Cardiac septum (tissue), 1 donor: Measurements from ENCODE around the gene ASB10. TPM values are rescaled to one million over a fixed set of nuclear protein-coding genes. Genes with fewer than 3 reads are reported as not detected.

Source experiments
- DNase-seq: peaks from one replicate; pipeline ENCODE4 v3.0.0-alpha.2; 2020; ENCODE audit warnings: low spot score
- intact Hi-C: fragments of 100-400 bp; cut with DNase I; formaldehyde crosslinking; loops from one replicate; pipeline ENCODE4 v1.14.0; 2022
- total RNA-seq: library from RNA; stranded (reverse); fragmentation: NEBNext Ultra II Directional; extraction: Animal tissue kit (Norgen Biotek cat#: 25700); gene quantifications from one replicate; pipeline ENCODE4 v1.2.1, GENCODE V29; 2021
- donor health status: DM: no; HTN: no; CAD: no.

ASB10 gene
- total RNA-seq, 1 donor from 2014 or later = 17.3 TPM

DNA sequence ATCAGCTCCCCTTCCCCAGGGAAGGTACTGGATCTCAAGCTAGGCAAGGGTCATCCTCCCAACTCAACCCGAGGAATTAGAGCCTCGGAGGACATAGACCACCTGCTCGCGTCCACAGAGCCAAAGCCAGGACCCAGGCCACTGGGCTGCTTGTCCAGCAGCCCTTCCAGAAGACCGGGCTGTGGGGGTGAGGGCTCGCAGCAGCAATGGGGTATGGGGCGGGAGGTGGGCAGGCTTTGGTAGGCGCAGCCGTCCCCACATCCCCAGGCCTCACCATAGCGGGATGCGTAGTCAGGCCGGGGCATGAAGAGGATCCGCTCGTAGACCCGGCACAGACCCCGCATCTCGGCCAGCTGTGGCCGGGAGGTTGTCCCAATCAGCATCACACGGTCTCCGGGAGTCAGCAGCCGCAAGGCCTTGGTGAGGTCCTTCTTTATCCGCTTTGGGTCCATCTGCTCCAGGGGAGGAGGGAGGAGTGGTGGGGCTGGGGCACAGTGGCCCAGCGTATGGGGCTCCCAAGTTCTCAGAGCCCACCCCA, 5.0 kb upstream of the ASB10 start:
- intact Hi-C loops = no loop called here

DNA sequence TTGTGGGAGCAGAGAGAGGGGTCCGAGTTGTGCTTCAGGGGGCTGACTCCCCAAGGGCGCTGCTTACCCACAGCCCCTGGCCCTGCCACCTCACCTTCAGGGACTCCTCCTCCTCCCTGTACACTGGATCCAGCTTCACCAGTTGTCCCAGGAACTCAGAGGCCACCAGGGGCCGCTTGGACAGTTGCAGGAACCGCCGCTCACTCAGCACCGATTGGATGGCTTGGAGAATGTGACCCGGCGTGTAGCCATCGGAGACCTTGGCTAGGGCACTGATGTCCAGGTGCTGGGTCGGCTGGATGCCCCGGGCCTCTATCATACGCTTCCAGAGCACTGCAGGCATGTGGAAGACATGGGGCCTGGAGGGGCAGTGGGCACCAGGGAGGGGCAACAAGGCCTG, 4.5 kb upstream of the ASB10 start:
- DNase-seq = no peak
- intact Hi-C loops = no loop called here

More for the DNA sequence above, 5.0 kb upstream of the ASB10 start:
- no peak for DNase-seq

- intact Hi-C loops = loop anchor here (5.0 kb wide), 1 partner anchor 48 kb away; no protein-coding TSS in a partner anchor
- no peak for DNase-seq
Measured at GRCh38 chr7:151189038-151189437, 2.0 kb upstream of the ASB10 start.

GRCh38 chr7:151188252-151188542, 1.1 kb upstream of the ASB10 start:
- intact Hi-C loops = loop anchor here (5.0 kb wide), 1 partner anchor 49 kb away; no protein-coding TSS in a partner anchor
- no peak for DNase-seq

DNA sequence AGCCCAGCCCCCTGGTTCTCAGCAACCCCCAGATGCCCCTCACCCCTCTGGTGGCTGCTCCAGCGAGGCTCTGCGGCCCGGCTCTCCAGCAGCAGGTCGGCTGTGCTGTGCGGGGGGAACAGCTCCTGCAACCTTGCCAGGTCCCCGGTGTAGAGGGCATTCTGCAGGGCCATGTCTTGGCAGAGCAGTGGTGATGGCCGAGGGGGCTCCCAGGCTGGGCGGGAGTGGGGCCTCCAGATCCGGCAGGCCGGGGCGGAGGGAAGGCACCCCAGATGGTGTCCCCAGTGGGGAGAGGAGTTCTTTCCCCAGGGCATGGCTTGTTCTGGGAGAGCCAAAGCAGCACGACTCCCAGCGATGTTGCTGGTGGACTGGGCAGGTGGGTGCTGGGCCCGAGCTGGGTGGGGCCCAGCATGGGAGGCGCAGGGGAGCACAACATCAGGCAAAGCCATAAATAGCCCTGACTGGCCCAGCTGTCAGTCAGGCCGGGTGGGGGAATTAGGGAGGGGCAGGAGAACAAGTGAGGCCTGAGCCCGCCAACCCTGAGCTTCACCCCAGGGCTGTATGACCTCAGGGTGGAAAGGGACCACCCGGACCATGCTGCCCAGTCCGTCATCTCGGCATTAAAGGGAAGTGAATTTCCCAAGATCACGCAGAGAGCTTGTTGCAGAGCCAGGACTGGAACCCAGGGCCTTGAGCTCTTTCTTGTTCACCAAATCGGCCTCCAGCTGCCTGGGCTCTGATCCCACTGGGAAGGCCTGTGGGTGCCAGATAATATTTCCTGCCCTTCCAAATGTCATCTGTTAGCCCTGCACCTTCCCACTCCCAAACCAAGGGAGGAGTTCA, 580 bp upstream of the ASB10 start:
- intact Hi-C loops = loop anchor here (5.0 kb wide), 1 partner anchor 50 kb away; no protein-coding TSS in a partner anchor
- peak; percentile 81 for DNase-seq

DNA sequence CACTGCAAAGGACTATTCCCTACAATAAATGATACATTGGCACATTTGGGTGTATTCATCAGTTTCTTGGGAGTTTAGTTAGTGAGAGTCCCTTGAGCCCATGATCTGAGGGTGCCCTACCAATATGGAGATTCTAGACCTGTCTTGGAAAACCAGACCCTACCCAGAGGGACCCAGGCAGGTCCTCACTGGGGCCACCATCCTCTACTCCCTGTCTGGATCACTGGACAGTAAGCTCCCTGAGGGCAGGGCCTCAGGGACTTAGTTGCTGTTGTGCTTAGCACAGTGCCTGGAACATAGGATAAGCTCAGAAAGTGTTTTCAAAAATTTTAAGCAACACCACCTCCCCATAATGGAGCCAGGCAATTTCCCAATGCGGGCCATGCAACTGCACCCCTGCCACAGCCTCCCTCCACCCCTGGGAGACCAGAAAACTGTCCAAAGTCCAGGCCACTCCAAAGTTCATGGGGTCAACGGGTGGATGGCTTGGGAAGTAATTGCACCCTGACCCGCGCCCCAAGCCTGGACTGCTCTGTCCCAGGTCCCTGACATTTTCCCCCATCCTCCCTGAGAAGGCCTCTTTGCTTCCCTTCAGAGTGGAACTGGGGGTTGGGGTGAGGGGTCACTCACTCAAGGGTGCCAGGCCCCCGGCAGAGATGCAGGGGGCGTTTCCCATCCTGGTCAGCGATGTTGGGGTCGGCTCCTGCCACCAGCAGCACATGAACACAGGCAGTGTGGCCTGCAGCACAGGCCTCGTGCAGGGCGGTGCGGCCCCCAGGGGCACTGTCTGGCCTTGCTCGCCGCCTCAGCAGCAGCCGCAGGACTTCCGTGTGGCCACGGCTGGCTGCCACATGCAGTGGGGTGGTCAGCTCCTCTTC, 1.0 kb downstream of the ASB10 start:
- DNase-seq = peak; percentile 73
- intact Hi-C loops = loop anchor here (5.0 kb wide), 1 partner anchor 51 kb away; no protein-coding TSS in a partner anchor

DNA sequence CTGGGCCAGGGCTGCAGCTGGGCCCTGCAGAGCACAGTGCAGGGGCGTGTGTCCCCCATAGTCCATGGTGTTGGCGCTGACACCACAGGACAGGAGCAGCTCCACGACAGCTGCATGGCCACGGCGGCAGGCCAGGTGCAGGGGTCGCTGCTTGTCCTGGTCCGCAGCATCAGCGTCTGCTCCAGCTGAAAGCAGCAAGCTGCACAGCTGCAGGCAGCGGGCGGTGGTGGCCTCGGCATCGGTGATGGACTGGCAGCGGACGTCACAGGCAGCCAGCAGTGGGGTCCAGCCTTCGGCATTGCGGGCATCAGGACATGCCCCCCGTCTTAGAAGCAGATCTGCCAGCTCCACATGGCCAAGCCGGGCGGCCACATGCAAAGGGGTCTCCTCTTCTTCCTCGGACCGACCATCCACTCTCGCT, 6.0 kb downstream of the ASB10 start:
- peak; percentile 76 for DNase-seq
- intact Hi-C loops = no loop called here

- intact Hi-C loops = loop anchor here (5.0 kb wide), 1 partner anchor 62 kb away; no protein-coding TSS in a partner anchor
- peak; percentile 9 for DNase-seq
Measured at GRCh38 chr7:151179946-151180345, 7.1 kb downstream of the ASB10 start.

DNA sequence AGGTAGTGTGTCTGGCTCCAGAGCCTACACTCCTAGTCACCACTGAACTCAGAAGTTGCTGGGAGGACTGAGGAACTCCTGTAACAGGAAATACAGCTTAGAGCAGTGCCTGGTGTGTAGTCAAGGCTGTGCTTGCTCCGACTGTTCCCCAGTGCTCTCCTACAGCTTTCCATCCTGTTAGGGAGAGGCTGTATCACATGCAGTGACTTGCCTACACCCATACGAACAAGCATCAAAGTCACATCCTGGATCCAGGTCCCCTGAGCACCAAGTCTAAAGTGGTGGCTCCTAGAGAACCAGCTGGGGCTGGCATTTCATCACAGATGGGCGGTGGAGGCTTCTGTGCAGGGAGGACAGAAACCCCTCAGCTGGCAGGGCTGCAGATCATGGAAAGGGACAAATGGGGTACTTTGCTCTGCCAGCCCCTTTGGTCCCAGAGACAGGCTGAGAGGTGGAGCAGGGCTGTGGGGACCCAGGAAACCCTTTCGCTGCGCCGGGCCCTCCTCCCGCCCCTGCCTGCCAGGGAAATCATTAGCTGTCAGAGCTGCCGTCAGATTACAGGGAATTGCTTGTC, 7.7 kb downstream of the ASB10 start:
- no peak for DNase-seq
- intact Hi-C loops = loop anchor here (5.0 kb wide), 1 partner anchor 63 kb away; no protein-coding TSS in a partner anchor

DNA sequence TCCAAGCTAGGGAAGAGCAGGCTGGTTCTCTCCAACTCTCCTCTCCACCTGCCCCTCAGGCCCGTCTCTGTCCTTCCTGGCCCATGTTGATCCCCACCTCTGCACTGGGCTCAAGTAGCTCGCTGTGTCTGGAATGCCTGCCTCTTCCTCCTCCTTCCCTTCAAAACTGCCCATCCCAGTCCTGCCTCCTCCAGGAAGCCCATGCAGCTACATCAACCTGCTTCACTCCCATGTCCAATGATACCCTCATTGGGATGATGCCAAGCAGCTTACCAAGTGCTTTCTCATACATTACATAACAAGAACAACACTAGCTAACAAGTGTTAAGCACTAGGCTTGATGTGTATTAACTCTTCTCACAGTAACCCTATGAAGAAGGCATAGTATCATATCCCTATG, 8.2 kb downstream of the ASB10 start:
- intact Hi-C loops = loop anchor here (5.0 kb wide), 1 partner anchor 63 kb away; no protein-coding TSS in a partner anchor
- DNase-seq = no peak

DNA sequence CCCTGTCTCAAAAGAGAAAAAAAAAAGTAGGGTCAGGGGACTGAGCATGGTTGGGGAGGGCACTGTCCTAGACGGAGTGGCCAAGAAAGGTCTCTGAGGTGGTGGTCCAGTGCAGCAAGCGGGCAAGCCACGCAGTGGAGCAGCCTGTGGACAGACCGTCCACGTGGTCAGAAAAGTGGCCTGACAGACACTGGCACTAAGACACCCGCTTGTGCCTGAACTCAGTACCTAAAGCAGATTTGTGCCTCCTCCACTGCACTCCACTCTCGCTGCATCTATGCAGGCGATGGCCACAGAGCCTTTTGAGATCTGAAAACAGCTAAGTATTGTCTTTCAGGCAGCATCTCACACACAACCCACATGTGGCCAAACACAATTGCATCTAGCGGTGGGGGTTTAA, 8.8 kb downstream of the ASB10 start:
- no peak for DNase-seq
- intact Hi-C loops = loop anchor here (5.0 kb wide), 1 partner anchor 64 kb away; no protein-coding TSS in a partner anchor

- no peak for DNase-seq
- intact Hi-C loops = loop anchor here (5.0 kb wide), 1 partner anchor 65 kb away; no protein-coding TSS in a partner anchor
Measured at GRCh38 chr7:151177310-151177709, 9.7 kb downstream of the ASB10 start.

DNA sequence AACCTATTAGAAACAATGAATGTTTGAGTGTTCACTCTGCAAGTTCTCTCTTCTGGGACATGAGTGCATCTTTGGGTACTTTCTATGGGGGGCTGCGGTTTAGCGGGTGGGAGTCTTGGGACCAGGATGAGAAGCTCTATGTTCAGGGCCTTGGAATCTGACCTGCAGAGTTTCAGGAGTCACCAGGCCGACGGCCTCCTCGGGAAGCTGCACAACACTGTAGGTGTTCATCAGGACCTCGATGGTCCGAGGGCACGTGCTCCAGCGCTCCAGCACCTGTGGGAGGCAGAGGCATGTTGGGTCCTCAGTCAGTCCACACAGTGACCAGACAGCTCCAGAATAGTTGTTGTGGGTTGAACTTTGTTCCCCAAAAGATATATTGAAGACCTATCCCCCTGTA, 10.6 kb downstream of the ASB10 start:
- no peak for DNase-seq
- intact Hi-C loops = loop anchor here (5.0 kb wide), 1 partner anchor 66 kb away; no protein-coding TSS in a partner anchor

GRCh38 chr7:151175793-151176311, 11.2 kb downstream of the ASB10 start:
- DNase-seq = no peak
- intact Hi-C loops = loop anchor here (5.0 kb wide), 1 partner anchor 66 kb away; no protein-coding TSS in a partner anchor

DNA sequence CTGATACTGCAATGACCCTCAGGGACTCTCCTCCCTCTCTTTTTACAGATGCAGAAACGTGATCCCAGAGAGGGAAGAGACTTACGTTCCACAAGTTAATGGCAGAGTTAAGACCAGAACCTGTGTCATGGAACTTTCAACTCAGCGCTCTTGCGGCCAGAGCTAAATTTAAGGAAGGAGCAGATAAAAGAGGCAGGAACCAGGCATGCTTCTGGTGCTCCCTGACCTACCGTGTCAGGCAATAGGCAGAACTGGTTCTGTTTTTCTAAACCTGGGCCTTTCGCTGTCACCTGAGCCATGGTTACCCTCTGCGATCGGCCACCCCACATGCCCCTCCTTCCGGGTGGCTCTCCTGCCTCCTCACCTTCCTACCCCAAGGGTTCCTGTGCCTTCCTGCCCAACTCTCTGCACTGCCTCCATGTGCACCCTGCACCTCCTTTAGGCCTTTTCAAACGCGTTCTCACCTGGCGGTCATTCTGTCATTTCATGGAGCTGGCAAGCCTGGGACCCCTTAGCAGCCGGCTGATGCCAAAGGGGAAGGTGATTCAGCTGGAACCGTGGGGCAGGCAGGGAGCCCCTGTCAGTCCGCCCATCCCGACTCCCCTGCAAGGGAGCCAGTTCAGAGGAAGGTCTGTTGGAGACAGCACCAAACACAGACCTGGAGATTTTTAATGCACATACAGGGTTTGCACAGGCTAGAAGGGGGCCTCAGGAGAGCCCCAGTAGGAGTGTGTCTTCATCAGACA, 11.8 kb downstream of the ASB10 start:
- DNase-seq = no peak
- intact Hi-C loops = loop anchor here (5.0 kb wide), 1 partner anchor 67 kb away; no protein-coding TSS in a partner anchor

DNA sequence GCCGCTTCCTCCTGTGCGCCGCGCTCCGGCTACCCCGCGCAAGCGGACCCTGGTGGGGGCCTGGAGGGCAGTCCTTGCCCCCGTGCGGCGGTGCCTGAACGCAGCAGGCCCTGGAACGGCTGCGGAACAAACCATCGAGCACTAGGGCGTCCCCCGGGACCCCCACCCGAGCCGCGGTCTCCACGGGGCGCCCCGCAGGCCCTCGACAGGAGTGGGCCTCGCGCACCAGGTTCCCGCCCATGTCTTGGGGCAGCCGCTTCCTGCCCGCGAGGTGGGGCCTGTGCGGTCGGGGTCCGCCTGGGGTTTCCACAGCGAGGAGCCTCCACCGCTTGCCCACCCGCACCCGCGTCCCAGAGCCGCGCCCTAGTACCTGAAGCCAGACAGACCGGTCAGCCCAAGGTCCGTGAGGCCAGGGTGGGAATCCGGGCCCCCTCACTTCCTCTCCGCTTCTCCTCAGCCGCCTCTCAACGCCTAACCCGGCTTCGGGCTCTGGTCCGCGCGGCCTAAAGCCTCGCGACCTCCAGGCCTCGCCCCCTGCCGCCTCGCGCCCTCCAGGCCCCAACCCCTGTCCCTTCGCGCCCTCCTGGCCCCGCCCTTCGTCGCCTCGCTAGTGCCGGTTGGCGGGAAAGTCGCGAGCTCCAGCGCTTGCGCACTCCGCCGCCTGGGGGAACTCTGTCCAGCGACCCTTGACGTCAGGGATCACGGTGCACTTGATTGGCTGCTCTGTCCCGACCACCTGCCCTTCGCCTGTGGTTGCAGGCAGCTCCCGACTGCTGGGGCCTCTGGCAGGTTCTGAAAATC, 12.6 kb downstream of the ASB10 start:
- DNase-seq = no peak
- intact Hi-C loops = loop anchor here (5.0 kb wide), 2 partner anchors 68 to 128 kb away; no protein-coding TSS in a partner anchor
